GM18526 (cell line): ENCODE measurements around the gene HNF1A.

Experiments used
- POLR2A ChIP-seq: IDR thresholded peaks from 3 replicates; pipeline ENCODE4 v1.6.1; 2011; ENCODE audit not compliant: insufficient read length; ENCODE audit errors: extremely low read depth

Gene HNF1A

GRCh38 chr12:120978296-120979219 lies at the start of gene HNF1A:
TSS of gene HNF1A (plus strand) at chr12:120978543. CDS start at chr12:120978769, 226 bp downstream.
- no peak for TF ChIP-seq POLR2A

GRCh38 chr12:120928864-120929652 lies 49.3 kb upstream of the HNF1A start:
- TF ChIP-seq POLR2A: no peak

- TF ChIP-seq POLR2A: no peak
Measured at GRCh38 chr12:120930032-120930431, 48.3 kb upstream of the HNF1A start.

- no peak for TF ChIP-seq POLR2A
Measured at GRCh38 chr12:120932058-120932457, 46.3 kb upstream of the HNF1A start.

GRCh38 chr12:120932956-120933526 lies 45.3 kb upstream of the HNF1A start:
- no peak for TF ChIP-seq POLR2A

GRCh38 chr12:120933786-120934185 lies 44.6 kb upstream of the HNF1A start:
- no peak for TF ChIP-seq POLR2A

- TF ChIP-seq POLR2A: no peak
Measured at GRCh38 chr12:120936197-120936596, 42.1 kb upstream of the HNF1A start.

- TF ChIP-seq POLR2A: no peak
Measured at GRCh38 chr12:120938496-120938895, 39.8 kb upstream of the HNF1A start.

GRCh38 chr12:120939523-120939922 lies 38.8 kb upstream of the HNF1A start:
- no peak for TF ChIP-seq POLR2A

- TF ChIP-seq POLR2A: no peak
Measured at GRCh38 chr12:120940006-120940405, 38.3 kb upstream of the HNF1A start.

- no peak for TF ChIP-seq POLR2A
Measured at GRCh38 chr12:120940799-120941198, 37.5 kb upstream of the HNF1A start.

GRCh38 chr12:120941412-120941811 lies 36.9 kb upstream of the HNF1A start:
- TF ChIP-seq POLR2A: no peak

GRCh38 chr12:120941846-120942405 lies 36.4 kb upstream of the HNF1A start:
- no peak for TF ChIP-seq POLR2A

GRCh38 chr12:120943482-120943881 lies 34.9 kb upstream of the HNF1A start:
- TF ChIP-seq POLR2A: no peak

- no peak for TF ChIP-seq POLR2A
Measured at GRCh38 chr12:120944645-120945217, 33.6 kb upstream of the HNF1A start.

- TF ChIP-seq POLR2A: no peak
Measured at GRCh38 chr12:120950807-120951206, 27.5 kb upstream of the HNF1A start.

- TF ChIP-seq POLR2A: no peak
Measured at GRCh38 chr12:120955232-120955631, 23.1 kb upstream of the HNF1A start.
